Measurements from ENCODE around the gene TRIM5.
A peak's percentile ranks its signal among the peaks of the same experiment; 100 is the strongest.
"Not testable (repeated sequence)": the region's sequence is repeated elsewhere in the genome, so short reads cannot be mapped to it uniquely, and the experiment has no call there.

The TRIM5 gene

DNA sequence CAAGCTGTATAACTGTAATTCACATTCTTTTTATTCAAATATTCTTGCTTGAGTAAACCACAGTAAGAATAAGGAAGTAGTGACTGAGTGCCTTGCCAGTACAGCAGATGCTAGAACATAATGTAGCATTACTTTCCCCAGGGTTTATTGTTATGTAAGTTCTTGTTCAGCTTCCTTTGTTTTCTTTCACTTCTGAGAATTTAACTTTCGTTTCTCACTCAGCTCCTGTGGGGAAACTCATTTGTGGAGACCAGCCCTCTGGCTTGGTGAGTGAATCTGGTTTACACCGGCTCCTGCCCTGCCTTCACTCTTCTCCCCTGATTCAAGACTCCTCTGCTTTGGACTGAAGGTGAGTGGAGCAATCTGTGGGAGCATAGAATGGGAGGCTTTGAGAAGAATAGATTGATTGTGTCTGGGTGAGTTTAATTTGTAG, 4.7 kb upstream of the TRIM5 start, which contains the start of gene TRIM22:
TSS of gene TRIM22 (plus strand) at position 240 of the 433 bp plus-strand sequence. CDS start 6,443 bp downstream, outside the sequence.
- peak in 2 of 10 donors; percentile 13 to 16 for DNase-seq
- intact Hi-C loops (cut with DNase I), result no loop called here

DNA sequence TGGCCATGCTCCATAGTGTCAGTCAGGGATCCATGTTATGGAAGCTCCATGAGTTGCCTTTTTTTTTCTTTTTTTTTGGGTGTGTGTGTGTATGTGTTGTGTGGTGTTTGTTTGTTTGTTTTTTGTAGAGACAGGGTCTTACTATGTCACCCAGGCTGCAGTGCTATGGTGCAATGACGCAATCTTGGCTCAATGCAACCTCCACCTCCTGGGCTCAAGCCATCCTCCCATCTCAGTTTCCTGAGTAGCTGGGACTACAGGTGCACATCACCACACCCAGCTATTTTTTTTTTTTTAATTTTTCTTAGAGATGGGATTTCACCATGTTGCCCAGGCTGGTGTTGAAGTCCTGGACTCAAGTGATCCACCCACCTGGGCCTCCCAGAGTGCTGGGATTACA, 3.6 kb upstream of the TRIM5 start:
- intact Hi-C loops (cut with DNase I), result no loop called here
- DNase-seq, result no peak

DNA sequence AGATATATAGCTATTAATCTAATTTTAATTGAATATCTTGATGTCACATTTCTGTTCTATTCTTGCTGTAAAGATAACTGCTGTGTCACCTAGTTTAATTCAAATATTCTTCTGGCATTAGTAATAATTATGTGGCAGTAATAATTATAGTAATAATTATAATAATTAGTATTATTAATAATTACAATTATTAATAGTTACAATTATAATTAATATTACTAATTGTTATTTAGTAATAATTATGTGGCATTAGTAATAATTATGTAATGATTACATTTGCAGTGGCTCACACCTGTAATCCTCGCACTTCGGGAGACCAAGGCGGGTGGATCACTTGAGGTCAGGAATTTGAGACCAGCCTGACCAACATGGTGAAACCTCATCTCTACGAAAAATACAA, 1.6 kb upstream of the TRIM5 start:
- DNase-seq, result no peak
- intact Hi-C loops (cut with DNase I), result no loop called here

DNA sequence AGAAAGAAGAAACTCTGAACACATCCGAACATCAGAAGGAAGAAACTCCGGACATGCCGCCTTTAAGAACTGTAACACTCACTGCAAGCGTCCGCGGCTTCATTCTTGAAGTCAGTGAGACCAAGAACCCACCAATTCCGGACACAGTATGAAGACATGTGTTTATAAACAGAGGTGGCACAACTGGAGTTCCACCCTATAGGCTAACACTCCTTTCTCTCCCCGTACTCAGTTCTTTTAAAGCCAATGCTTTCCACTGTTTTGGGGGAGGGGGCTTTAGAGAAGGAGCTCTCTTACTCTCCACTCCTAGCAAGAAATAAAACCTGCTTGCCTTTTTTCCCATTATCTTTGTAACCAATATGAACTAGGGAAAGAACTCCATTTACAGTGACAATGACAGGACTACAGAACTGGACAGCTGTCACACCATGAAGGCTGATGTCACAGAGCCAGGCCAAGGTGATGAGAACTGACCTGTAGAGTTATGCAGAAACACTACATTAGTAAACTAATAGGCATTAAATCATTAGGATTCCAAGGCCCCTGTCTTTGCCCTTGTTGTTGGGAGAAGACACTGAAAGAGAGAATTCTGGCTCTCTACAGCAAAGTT, 733 bp downstream of the TRIM5 start:
- DNase-seq, result no peak

DNA sequence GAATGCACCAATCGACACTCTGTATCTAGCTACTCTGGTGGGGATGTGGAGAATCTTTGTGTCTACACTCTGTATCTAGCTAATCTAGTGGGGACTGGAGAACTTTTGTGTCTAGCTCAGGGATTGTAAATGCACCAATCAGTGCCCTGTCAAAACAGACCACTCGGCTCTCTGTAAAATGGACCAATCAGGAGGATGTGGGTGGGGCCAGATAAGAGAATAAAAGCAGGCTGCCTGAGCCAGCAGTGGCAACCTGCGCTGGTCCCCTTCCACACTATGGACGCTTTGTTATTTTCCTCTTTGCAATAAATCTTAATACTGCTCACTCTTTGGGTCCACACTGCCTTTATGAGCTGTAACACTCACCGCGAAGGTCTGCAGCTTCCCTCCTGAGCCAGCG, 1.3 kb downstream of the TRIM5 start:
- intact Hi-C loops (cut with DNase I); DNase-seq: not testable (repeated sequence)

More for the DNA sequence above, 733 bp downstream of the TRIM5 start:
- intact Hi-C loops (cut with DNase I), result no loop called here

DNA sequence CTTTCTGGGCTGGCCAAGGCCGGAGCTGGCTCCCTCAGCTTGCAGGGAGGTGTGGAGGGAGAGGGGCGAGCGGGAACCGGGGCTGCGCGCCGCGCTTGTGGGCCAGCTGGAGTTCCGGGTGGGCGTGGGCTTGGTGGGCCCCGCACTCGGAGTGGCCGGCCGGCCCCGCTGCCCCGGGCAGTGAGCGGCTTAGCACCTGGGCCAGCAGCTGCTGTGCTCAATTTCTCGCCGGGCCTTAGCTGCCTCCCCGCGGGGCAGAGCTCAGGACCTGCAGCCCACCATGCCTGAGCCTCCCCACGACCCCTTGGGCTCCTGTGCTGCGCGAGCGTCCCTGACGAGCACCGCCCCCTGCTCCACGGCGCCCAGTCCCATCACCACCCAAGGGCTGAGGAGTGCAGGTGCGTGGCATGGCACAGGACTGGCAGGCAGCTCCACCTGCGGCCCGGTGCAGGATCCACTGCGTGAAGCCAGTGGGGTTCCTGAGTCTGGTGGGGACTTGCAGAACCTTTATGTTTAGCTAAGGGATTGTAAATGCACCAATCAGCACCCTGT, 1.9 kb downstream of the TRIM5 start:
- intact Hi-C loops (cut with DNase I); DNase-seq: not testable (repeated sequence)

DNA sequence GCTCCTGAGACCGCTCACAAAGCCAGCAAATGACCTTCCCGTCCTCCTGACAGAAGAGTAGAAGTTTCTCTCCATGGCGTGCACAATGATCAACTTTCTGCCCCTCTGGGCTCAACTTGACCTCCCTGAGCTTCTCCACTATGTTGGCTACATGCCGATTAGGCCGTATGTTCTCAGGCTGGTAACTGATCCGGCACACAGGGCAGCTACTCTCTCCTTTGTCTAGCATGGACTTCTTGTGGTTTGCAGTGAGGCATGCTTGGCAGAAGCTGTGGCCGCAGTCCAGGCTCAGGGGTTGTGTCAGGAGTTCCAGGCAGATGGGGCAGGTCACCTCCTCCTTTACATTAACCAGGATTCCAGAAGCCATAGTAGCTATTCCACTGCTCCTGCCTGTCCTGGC, 5.1 kb downstream of the TRIM5 start:
- intact Hi-C loops (cut with DNase I), result no loop called here
- DNase-seq, result no peak

DNA sequence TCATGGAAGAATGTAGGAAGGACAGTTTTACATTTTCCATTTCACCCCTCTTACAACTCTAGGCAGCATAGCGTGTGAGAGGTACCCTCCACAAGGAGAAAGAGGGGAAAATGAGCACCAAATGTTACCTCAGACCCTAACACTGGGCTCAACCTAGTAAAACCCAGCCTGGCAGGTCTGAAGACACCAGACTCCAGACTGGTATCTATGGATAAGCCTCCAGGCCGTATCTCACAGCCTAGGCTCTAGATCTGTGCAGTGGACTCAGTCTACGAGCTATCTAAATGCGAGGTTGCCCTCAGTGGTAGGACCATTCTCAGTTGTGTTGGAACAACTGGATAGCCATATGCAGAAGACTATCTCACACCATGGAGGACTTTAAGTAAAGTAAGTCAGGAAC, 10.5 kb downstream of the TRIM5 start:
- intact Hi-C loops (cut with DNase I), result no loop called here
- DNase-seq, result no peak

DNA sequence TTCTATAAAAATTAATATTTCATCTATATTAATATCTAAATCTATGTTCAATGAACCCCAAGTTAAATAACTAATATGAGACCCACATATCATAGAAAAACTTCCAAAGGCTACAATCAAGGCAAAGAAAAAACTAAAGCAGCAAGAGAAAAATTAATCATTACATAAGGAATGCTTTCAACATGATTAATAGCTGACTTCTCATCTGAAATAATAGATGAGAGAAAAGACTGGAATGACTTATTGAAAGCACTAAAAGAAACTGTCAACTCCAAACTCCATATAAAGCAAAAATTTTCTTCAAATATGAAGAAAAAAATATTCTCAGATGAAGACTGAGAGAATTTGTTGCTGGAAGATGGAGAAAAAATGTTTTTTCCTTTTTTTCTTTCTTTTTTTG, 13.0 kb downstream of the TRIM5 start:
- intact Hi-C loops (cut with DNase I), result no loop called here
- DNase-seq, result no peak

DNA sequence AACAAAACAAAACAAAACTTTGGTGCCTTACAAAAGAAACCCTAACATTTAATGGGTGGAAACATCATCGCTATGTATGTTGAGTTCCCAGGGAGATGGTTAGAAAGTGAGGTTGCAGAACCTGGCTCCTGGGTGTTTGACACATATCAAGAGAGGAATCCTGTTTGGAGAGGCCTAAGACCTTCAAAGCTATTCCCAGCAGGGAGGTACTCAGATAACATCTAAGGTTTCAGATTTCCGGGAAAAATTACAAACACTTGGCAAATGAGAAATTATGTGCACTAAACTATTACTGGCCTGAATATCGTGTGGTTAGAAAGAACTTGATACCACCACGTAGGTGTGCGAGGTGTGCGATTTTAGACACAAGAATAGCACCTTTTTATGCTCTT, 18.5 kb downstream of the TRIM5 start:
- no peak for DNase-seq
- intact Hi-C loops (cut with DNase I), result no loop called here

DNA sequence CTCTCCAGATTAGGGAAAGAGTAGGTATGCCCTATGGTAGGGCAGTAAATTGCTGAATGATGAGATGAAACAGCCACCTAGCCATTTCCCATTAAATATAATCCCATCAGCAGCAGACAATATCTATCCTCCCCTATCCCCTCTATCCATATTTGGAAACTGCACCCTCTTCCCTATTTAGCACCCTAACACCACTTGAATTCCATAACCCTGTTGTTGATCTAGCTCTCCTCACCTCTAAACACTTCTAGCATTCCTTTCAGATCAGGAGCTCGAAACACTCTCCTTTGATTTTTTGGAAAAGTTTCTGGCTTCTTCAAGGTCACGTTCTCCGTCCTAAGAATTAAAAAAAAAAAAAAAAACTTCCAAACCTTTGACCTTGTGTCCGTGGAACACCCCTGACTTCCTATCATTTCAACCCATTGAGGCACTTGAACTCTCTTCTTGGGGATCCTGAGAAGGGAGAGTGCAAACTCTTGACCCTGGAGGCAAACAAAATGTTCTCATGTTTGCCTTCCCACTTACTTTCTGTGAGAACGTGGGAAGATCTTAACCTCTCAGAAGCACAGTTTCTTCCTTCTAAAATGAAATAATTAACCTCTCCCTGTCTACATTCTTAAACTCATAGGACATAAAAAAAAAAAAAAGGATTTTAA, 19.0 kb downstream of the TRIM5 start:
- intact Hi-C loops (cut with DNase I), result no loop called here
- no peak for DNase-seq

DNA sequence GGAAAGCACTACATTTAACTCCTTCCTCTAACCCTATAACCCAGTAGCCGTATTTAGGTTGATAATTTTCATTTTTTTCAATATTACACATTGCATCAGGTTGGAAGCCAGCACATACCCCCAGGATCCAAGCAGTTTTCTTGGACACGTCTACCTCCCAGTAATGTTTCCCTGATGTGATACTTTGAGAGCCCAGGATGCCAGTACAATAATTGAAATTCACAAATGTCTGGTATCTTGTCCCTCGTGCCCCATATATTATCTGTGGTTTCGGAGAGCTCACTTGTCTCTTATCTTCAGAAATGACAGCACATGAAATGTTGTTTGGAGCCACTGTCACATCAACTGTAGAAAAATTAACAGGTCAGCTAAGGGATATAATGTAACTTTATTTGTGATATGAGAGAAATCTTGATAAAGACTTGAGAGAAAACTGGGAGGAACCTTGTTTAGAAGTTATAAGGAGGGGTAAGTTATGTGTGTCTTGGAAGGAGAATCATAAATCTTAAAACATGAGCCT, 19.8 kb downstream of the TRIM5 start:
- intact Hi-C loops (cut with DNase I), result no loop called here
- no peak for DNase-seq

DNA sequence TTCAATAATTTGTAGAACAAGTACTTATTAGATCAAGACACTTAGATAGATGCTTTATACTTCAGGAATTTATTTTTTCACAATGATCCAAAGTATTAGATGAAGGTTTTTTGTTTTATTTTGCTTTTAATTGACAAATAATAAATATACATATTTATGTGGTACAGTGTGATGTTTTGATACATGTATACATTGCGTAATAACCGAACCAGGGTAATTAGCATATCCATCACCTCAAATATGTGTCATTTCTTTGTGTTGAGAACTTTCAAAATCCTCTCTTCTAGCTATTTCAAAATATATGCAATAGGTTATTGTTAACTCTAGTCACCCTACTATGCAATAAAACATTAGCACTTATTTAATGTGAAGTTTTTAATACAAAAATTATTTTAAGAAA, 21.4 kb downstream of the TRIM5 start:
- intact Hi-C loops (cut with DNase I), result no loop called here
- DNase-seq, result no peak

DNA sequence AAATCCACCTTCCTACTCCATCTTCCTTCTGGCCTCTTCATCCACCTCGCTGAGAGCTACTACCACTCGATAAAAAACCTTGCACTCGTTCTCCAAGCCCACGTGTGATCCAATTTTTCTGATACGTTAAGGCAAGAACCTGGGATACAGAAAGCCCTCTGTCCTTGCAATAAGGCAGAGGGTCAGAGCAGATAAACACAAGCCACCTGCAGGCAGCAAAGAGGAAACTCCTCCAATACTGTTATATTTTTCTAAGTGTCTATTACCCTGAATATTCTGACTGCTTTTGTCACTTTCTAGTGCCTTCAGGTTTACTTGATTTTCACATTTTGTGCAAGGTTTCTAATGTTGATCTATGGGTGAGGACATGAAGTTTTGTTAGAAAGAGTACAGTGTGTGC, 26.6 kb downstream of the TRIM5 start:
- intact Hi-C loops (cut with DNase I), result no loop called here
- DNase-seq, result no peak

DNA sequence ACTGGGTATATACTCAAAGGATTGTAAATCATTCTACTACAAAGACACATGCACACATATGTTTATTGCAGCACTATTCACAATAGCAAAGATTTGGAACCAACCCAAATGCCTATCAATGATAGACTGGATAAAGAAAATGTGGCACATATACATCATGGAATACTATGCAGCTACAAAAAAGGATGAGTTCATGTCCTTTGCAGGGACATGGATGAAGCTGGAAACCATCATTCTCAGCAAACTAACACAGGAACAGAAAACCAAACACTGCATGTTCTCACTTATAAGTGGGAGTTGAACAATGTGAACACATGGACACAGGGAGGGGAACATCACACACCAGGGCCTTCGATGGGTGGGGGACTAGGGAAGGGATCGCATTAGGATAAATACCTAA, 27.9 kb downstream of the TRIM5 start:
- DNase-seq; intact Hi-C loops (cut with DNase I): not testable (repeated sequence)

DNA sequence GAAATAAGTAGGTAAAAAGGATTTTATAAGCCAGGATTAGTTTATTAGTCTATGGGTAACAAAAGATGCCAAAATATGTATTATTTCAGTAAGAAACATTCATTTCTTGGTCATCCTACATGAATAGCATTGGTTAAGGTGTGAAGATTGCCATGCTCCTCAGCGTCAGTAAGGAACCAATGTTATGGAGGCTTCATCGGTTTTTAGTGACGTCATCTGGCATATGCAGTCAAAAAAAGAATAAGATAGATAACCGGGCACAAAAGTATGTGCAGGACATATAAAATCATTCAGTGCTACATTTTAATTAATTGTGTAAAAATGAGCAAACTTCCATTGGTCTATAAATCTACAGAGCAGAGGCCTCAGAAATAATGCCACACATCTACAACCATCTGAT, 29.4 kb downstream of the TRIM5 start:
- intact Hi-C loops (cut with DNase I), result no loop called here
- no peak for DNase-seq

DNA sequence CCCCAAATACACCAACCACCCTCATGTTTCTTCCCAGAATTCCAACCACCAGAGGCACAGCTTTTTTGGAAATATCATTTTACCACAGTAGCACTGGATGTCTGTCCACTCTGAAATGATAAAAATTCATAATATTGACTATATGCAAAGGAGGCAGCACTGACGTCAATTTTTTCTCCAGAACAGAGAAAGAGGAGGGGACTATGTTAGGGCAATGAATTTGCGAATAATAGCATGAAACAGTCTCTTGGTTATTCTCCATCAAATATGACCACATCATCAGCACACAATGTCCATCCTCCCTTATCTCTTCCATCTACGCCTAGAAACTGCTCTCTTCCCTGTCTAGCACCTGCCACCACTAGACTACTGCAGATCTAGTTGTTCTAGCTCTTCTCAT, 38.7 kb downstream of the TRIM5 start:
- no peak for DNase-seq
- intact Hi-C loops (cut with DNase I), result no loop called here

DNA sequence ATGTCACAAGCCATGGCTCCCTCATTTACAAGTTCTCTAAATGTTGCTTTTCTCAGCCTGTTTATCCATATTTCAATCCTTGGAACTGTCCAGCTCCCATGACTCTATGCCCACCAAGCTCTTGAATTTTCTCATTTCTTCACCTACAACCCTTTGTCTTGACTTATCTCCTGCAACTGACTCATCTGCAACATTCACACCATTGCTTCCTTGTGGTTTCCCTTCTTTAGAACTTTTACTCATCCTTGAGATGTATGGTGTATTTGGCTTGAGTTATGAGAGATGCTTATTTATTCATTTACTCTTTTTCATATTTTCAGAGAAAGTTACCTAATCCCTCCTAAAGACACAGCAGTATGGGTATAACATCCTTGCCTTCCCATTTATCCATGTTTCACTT, 41.3 kb downstream of the TRIM5 start:
- DNase-seq, result no peak
- intact Hi-C loops (cut with DNase I), result no loop called here

DNA sequence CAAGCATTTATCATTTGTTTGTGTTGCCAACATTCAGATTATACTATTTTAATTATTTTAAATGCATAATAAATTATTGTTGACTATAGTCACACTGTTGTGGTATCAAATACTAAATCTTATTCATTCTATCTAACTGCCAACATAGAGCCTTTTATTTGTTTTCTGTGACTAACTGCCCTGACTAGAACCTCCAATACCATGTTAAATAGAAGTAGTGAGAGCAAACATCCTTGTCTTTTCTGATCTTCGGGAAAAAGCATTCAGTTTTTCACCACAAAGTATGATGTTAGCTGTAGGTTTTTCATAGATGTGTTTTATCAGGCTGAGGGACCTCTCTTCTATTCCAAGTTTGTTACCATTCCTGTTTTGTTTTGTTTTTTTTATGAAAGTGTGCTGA, 44.9 kb downstream of the TRIM5 start:
- no peak for DNase-seq
- intact Hi-C loops (cut with DNase I), result no loop called here

DNA sequence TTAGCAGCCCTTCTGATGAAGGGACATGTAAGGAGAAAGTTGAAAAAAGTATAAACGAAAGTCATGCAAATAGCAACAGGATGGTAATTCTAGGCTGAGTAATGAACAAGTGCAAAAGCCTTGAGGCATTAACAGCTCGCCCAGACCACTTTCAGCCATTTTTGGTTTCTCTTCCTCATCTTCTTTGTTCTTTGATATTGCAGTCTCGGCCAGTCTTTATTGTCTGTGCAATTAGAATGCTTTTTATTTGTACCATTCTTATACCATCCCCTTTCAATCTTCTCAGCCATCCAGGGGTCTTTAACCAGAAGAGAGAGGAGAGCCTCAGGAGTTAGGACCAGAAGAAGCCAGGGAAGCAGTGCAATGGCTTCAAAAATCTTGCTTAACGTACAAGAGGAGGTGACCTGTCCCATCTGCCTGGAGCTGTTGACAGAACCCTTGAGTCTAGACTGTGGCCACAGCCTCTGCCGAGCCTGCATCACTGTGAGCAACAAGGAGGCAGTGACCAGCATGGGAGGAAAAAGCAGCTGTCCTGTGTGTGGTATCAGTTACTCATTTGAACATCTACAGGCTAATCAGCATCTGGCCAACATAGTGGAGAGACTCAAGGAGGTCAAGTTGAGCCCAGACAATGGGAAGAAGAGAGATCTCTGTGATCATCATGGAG, 52.8 kb downstream of the TRIM5 start:
- no peak for DNase-seq
- intact Hi-C loops (cut with DNase I), result no loop called here

DNA sequence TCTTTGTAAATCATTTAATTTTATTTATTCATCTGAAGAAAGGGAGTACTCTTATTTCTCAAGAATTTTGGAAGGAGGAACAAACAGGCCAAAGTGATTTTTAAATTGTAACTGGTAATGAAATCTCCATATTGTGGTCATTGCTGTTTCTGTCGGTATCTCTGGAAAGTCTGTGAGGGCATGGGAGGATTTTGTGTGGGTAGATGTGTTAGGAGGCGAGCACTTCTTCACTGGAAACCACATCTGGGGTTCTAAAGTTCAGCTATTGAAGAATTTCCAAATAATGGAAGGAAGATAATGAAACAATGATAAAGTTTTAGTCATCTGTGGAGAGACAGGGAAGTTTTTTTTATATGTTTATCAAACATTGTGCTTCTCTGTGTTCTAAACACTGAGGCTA, 53.5 kb downstream of the TRIM5 start:
- intact Hi-C loops (cut with DNase I), result no loop called here
- no peak for DNase-seq

Measured in posterior cingulate gyrus (tissue), 11 donors.